Stimulated activated CD4-positive, alpha-beta T cell treated with anti-CD3 and anti-CD28 coated beads, Interleukin-4, amount 100 ng/mL, for 4 hours (primary cell): ENCODE data around the gene CASP6.

Source experiments
- DNase-seq, 2 experiments: peaks; one replicate each; pipeline ENCODE4 v3.0.0-alpha.2; 2020

CASP6 gene

GRCh38 chr4:109702950-109703663 is at the start of gene CASP6:
TSS of gene CASP6 (minus strand) at chr4:109703445. CDS start at chr4:109703395, 50 bp downstream.
- peak; percentile 65 to 66 for DNase-seq

GRCh38 chr4:109752525-109752924 is 49.3 kb upstream of the CASP6 start:
- no peak for DNase-seq

- DNase-seq, result no peak
Measured at GRCh38 chr4:109751852-109752251, 48.6 kb upstream of the CASP6 start.

GRCh38 chr4:109750652-109751244 is 47.5 kb upstream of the CASP6 start:
- DNase-seq, result no peak

GRCh38 chr4:109749388-109750082 is 46.3 kb upstream of the CASP6 start:
- DNase-seq, result no peak

GRCh38 chr4:109748114-109748513 is 44.9 kb upstream of the CASP6 start:
- DNase-seq, result no peak

GRCh38 chr4:109746728-109747127 is 43.5 kb upstream of the CASP6 start:
- DNase-seq, result no peak

- DNase-seq, result no peak
Measured at GRCh38 chr4:109745830-109746229, 42.6 kb upstream of the CASP6 start.

GRCh38 chr4:109739547-109739946 is 36.3 kb upstream of the CASP6 start:
- no peak for DNase-seq

GRCh38 chr4:109738104-109738872 is 35.0 kb upstream of the CASP6 start:
- DNase-seq, result no peak

GRCh38 chr4:109735566-109736365 is 32.5 kb upstream of the CASP6 start:
- no peak for DNase-seq

- DNase-seq, result no peak
Measured at GRCh38 chr4:109733728-109734127, 30.5 kb upstream of the CASP6 start.

GRCh38 chr4:109730619-109731545 is 27.6 kb upstream of the CASP6 start:
- no peak for DNase-seq

GRCh38 chr4:109729718-109730618 is 26.7 kb upstream of the CASP6 start, which contains the start of gene PLA2G12A:
TSS of gene PLA2G12A (minus strand) at chr4:109730070. CDS start at chr4:109729809, 261 bp downstream.
- peak; percentile 72 to 76 for DNase-seq

- peak in 1 of 2 experiments; percentile 55 for DNase-seq
Measured at GRCh38 chr4:109729117-109729717, 26.0 kb upstream of the CASP6 start.

- DNase-seq, result no peak
Measured at GRCh38 chr4:109728385-109728784, 25.1 kb upstream of the CASP6 start.

GRCh38 chr4:109723110-109723509 is 19.9 kb upstream of the CASP6 start:
- DNase-seq, result no peak

- no peak for DNase-seq
Measured at GRCh38 chr4:109722357-109722756, 19.1 kb upstream of the CASP6 start.

- no peak for DNase-seq
Measured at GRCh38 chr4:109721033-109721432, 17.8 kb upstream of the CASP6 start.

- no peak for DNase-seq
Measured at GRCh38 chr4:109719604-109720003, 16.4 kb upstream of the CASP6 start.
